Stimulated activated CD8-positive, alpha-beta memory T cell treated with anti-CD3 and anti-CD28 coated beads, Interleukin-4, amount 100 ng/mL, for 1 hour (primary cell): ENCODE measurements around the gene GZF1.
"Not testable (repeated sequence)": the region's sequence is repeated elsewhere in the genome, so short reads cannot be mapped to it uniquely, and the experiment has no call there.

Experiments used
- DNase-seq, 2 donors: peaks; one replicate each; pipeline ENCODE4 v3.0.0-alpha.2; 2020; ENCODE audit warnings: low read depth in 2 of 2, low spot score in 1 of 2

Gene GZF1

GRCh38 chr20:23344336-23344735 lies 17.6 kb upstream of the GZF1 start:
- no peak for DNase-seq

GRCh38 chr20:23346002-23346401 lies 16.0 kb upstream of the GZF1 start:
- DNase-seq: no peak

GRCh38 chr20:23347791-23348190 lies 14.2 kb upstream of the GZF1 start:
- DNase-seq: no peak

- not testable (repeated sequence) for DNase-seq
Observed at GRCh38 chr20:23348510-23348909, 13.5 kb upstream of the GZF1 start.

GRCh38 chr20:23349338-23350195 lies 12.4 kb upstream of the GZF1 start:
- peak; percentile 33 to 59 for DNase-seq

GRCh38 chr20:23350196-23350903 lies 11.6 kb upstream of the GZF1 start, which contains the start of gene NXT1:
TSS of gene NXT1 (plus strand) at chr20:23350791. CDS start at chr20:23354042, 3,251 bp downstream.
- DNase-seq: peak; percentile 89 to 91

GRCh38 chr20:23350904-23351838 lies 10.8 kb upstream of the GZF1 start:
- peak; percentile 17 to 32 for DNase-seq

GRCh38 chr20:23356203-23356602 lies 5.8 kb upstream of the GZF1 start:
- DNase-seq: no peak

- DNase-seq: peak; percentile 99 to 100
Observed at GRCh38 chr20:23357767-23358562, 4.0 kb upstream of the GZF1 start.

- no peak for DNase-seq
Observed at GRCh38 chr20:23358563-23358906, 3.4 kb upstream of the GZF1 start.

- no peak for DNase-seq
Observed at GRCh38 chr20:23358923-23359593, 2.9 kb upstream of the GZF1 start.

- no peak for DNase-seq
Observed at GRCh38 chr20:23360531-23360930, 1.5 kb upstream of the GZF1 start.

- no peak for DNase-seq
Observed at GRCh38 chr20:23361119-23361475, 885 bp upstream of the GZF1 start.

- DNase-seq: peak; percentile 20 to 23
Observed at GRCh38 chr20:23362392-23363256, 642 bp downstream of the GZF1 start.

GRCh38 chr20:23363257-23363649 lies 1.3 kb downstream of the GZF1 start:
- DNase-seq: no peak

- no peak for DNase-seq
Observed at GRCh38 chr20:23365390-23366165, 3.6 kb downstream of the GZF1 start.

GRCh38 chr20:23366384-23366783 lies 4.4 kb downstream of the GZF1 start:
- no peak for DNase-seq

GRCh38 chr20:23367770-23368169 lies 5.8 kb downstream of the GZF1 start:
- DNase-seq: no peak
